ENCODE data around the gene ARID1B.

Gene ARID1B

GRCh38 chr6:156857573-156857972 lies 80.4 kb downstream of the ARID1B start:
- no peak for DNase-seq

- no peak for DNase-seq
Measured at GRCh38 chr6:156859686-156860085, 82.5 kb downstream of the ARID1B start.

- no peak for DNase-seq
Measured at GRCh38 chr6:156862711-156863110, 85.5 kb downstream of the ARID1B start.

GRCh38 chr6:156863504-156863903 lies 86.3 kb downstream of the ARID1B start:
- DNase-seq: no peak

- no peak for DNase-seq
Measured at GRCh38 chr6:156864557-156864956, 87.4 kb downstream of the ARID1B start.

- DNase-seq: no peak
Measured at GRCh38 chr6:156865019-156865629, 87.9 kb downstream of the ARID1B start.

GRCh38 chr6:156866220-156867015 lies 89.2 kb downstream of the ARID1B start:
- DNase-seq: no peak

GRCh38 chr6:156867121-156867520 lies 89.9 kb downstream of the ARID1B start:
- no peak for DNase-seq

GRCh38 chr6:156868385-156868784 lies 91.2 kb downstream of the ARID1B start:
- no peak for DNase-seq

- no peak for DNase-seq
Measured at GRCh38 chr6:156869980-156870398, 92.8 kb downstream of the ARID1B start.

GRCh38 chr6:156870924-156871539 lies 93.9 kb downstream of the ARID1B start:
- DNase-seq: no peak

- DNase-seq: no peak
Measured at GRCh38 chr6:156872903-156873302, 95.7 kb downstream of the ARID1B start.

- DNase-seq: no peak
Measured at GRCh38 chr6:156873654-156874380, 96.6 kb downstream of the ARID1B start.

GRCh38 chr6:156875062-156875461 lies 97.9 kb downstream of the ARID1B start:
- DNase-seq: no peak

- no peak for DNase-seq
Measured at GRCh38 chr6:156876302-156876701, 99.1 kb downstream of the ARID1B start.

- DNase-seq: no peak
Measured at GRCh38 chr6:156877126-156877863, 100.1 kb downstream of the ARID1B start.

- no peak for DNase-seq
Measured at GRCh38 chr6:156878681-156879080, 101.5 kb downstream of the ARID1B start.

- DNase-seq: no peak
Measured at GRCh38 chr6:156879186-156879585, 102.0 kb downstream of the ARID1B start.

- no peak for DNase-seq
Measured at GRCh38 chr6:156879591-156879990, 102.4 kb downstream of the ARID1B start.

GRCh38 chr6:156880913-156881312 lies 103.7 kb downstream of the ARID1B start:
- no peak for DNase-seq

GRCh38 chr6:156881687-156882629 lies 104.8 kb downstream of the ARID1B start:
- DNase-seq: no peak
